ENCODE results near the gene WDTC1. TPM values are rescaled to one million over a fixed set of nuclear protein-coding genes. Genes with fewer than 3 reads are reported as not detected.

WDTC1 gene
- total and polyA plus RNA-seq, 9 of the 15 experiments (the other 6 are each of a cell fraction or from before 2014, with no cell fraction given): 0.18 to 32.3 (median 8.8) TPM

GRCh38 chr1:27350663-27351540, 116.5 kb downstream of the WDTC1 start (continued):
- TF ChIP-seq, protein P1, sequence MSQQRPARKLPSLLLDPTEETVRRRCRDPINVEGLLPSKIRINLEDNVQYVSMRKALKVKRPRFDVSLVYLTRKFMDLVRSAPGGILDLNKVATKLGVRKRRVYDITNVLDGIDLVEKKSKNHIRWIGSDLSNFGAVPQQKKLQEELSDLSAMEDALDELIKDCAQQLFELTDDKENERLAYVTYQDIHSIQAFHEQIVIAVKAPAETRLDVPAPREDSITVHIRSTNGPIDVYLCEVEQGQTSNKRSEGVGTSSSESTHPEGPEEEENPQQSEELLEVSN (IDR thresholded peaks at IDR 0.05; ENCODE audit: borderline replicate concordance in 1 of 2, extremely low read depth in 1 of 2, insufficient read depth in 1 of 2, insufficient read length in 1 of 2, low read depth in 1 of 2, low read length in 1 of 2, poor library complexity in 1 of 2, severe bottlenecking in 1 of 2): peak in 1 of 2 experiments; percentile 17
- TF ChIP-seq ZSCAN29 (IDR thresholded peaks at IDR 0.05): no peak
- TF ChIP-seq SIRT6 (IDR thresholded peaks at IDR 0.05; ENCODE audit: low read depth, low read length): no peak
- no peak for TF ChIP-seq CLOCK (CRISPR knock-in tag; IDR thresholded peaks at IDR 0.05; ENCODE audit: borderline replicate concordance)
- no peak for TF ChIP-seq DMBX1 (CRISPR knock-in tag; IDR thresholded peaks at IDR 0.05; ENCODE audit: borderline replicate concordance)
- TF ChIP-seq TCF15 (CRISPR knock-in tag; IDR thresholded peaks at IDR 0.05): no peak
- 0 out of 2 replicates have a peak, but pooled peaks have one; percentile 44 for TF ChIP-seq TARDBP (IDR thresholded peaks at IDR 0.05)
- TF ChIP-seq, protein P2, sequence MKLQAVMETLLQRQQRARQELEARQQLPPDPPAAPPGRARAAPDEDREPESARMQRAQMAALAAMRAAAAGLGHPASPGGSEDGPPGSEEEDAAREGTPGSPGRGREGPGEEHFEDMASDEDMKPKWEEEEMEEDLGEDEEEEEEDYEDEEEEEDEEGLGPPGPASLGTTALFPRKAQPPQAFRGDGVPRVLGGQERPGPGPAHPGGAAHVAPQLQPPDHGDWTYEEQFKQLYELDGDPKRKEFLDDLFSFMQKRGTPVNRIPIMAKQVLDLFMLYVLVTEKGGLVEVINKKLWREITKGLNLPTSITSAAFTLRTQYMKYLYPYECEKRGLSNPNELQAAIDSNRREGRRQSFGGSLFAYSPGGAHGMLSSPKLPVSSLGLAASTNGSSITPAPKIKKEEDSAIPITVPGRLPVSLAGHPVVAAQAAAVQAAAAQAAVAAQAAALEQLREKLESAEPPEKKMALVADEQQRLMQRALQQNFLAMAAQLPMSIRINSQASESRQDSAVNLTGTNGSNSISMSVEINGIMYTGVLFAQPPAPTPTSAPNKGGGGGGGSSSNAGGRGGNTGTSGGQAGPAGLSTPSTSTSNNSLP (IDR thresholded peaks at IDR 0.05; ENCODE audit: borderline replicate concordance, low read depth, low read length): no peak
- TF ChIP-seq SMAD1 (IDR thresholded peaks at IDR 0.05; ENCODE audit: low read depth, low read length, partially characterized antibody): no peak
- TF ChIP-seq YBX1 (IDR thresholded peaks at IDR 0.05): no peak
- TF ChIP-seq CBX1 (IDR thresholded peaks at IDR 0.05; ENCODE audit: low read depth): no peak
- no peak for TF ChIP-seq STAT5B (CRISPR knock-in tag; IDR thresholded peaks at IDR 0.05)
- no peak for TF ChIP-seq ZNF707 (CRISPR knock-in tag; conservative IDR thresholded peaks at IDR 0.05)
- TF ChIP-seq ADNP (tag; IDR thresholded peaks at IDR 0.05): no peak
- TF ChIP-seq, protein P3, sequence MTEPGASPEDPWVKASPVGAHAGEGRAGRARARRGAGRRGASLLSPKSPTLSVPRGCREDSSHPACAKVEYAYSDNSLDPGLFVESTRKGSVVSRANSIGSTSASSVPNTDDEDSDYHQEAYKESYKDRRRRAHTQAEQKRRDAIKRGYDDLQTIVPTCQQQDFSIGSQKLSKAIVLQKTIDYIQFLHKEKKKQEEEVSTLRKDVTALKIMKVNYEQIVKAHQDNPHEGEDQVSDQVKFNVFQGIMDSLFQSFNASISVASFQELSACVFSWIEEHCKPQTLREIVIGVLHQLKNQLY (CRISPR knock-in tag; conservative IDR thresholded peaks at IDR 0.05): no peak
- no peak for TF ChIP-seq ATF1 (CRISPR knock-in tag; IDR thresholded peaks at IDR 0.05)
- TF ChIP-seq ATF1 (tag; IDR thresholded peaks at IDR 0.05): peak; percentile 20; the same call in 1 of the 2 replicates
- no peak for TF ChIP-seq ZKSCAN8 (CRISPR knock-in tag; IDR thresholded peaks at IDR 0.05)
- TF ChIP-seq CHD1 (IDR thresholded peaks at IDR 0.05; ENCODE audit: low read length): no peak
- TF ChIP-seq SREBF1 (IDR thresholded peaks at IDR 0.05; ENCODE audit: borderline replicate concordance, low read depth, low read length): no peak
- no peak for TF ChIP-seq ZNF780A (CRISPR knock-in tag; IDR thresholded peaks at IDR 0.05)
- TF ChIP-seq SPI1 (IDR thresholded peaks at IDR 0.05; ENCODE audit: borderline replicate concordance, low read depth, low read length): no peak

Measured in K562 (cell line).